ENCODE results near the gene NYNRIN. TPM values are rescaled to one million over a fixed set of nuclear protein-coding genes. Genes with fewer than 3 reads are reported as not detected.

The NYNRIN gene
- total and polyA plus RNA-seq, 2 of the 4 experiments (the other 2 are of a cell fraction) = 2.2 to 5.4 TPM

- Histone ChIP-seq H3K27me3 (ENCODE audit: control insufficient read depth, insufficient read depth, low read length) (no peaks in the 10 kb centered on the region), H4K20me1 (ENCODE audit: insufficient read depth, low read length) (no peaks in the 10 kb centered on the region), H2BK5ac (ENCODE audit: low read depth, low read length, poor library complexity, severe bottlenecking) (no peak overlapping the region), H2BK20ac (ENCODE audit: low read depth, low read length) (no peak overlapping the region), H2BK120ac (ENCODE audit: low read depth, low read length) (peak overlapping the region; percentile 38; the same call in 1 of the 2 replicates), H3K18ac (ENCODE audit: low read depth, low read length) (peak overlapping the region; percentile 41; the same call in 1 of the 2 replicates), H3K23ac (ENCODE audit: low read depth, low read length) (0 out of 2 replicates have a peak overlapping the region, but pooled peaks have one; percentile 46), H2AK5ac (ENCODE audit: low read depth, low read length) (peak overlapping the region; percentile 81; the same call in 1 of the 2 replicates), H3K79me1 (ENCODE audit: low read depth in 1 of 2, low read length in 2 of 2) (peaks cover 0 to 8% of the 10 kb centered on the region in 2 experiments; a peak in 1 of 4 replicates), H3K4ac (ENCODE audit: low read depth, low read length) (peak overlapping the region; percentile 59), H2AK9ac (replicated peaks; ENCODE audit: low read depth, low read length, poor library complexity) (peak overlapping the region; percentile 70), H3K9me3 (ENCODE audit: control insufficient read depth, insufficient read depth, low read length) (no peaks in the 10 kb centered on the region), H4K8ac (ENCODE audit: low read depth in 2 of 2, low read length in 2 of 2) (peak overlapping the region in 1 of 2 experiments; percentile 77; a peak in 2 of 4 replicates), H3K4me1 (ENCODE audit: control insufficient read depth, insufficient read depth, low read length) (peaks cover 14% of the 10 kb centered on the region), H4K5ac (ENCODE audit: low read depth, low read length) (no peak overlapping the region; the same call in 1 of the 2 replicates), H3K9ac (ENCODE audit: low read depth, low read length) (no peak overlapping the region; the same call in 1 of the 2 replicates), H3K4me3 (ENCODE audit: insufficient read depth, low read depth, low read length) (no peak overlapping the region), H4K91ac (ENCODE audit: insufficient read depth, low read depth, low read length) (peak overlapping the region; percentile 41; the same call in 1 of the 2 replicates), H2AFZ (replicated peaks; ENCODE audit: low read length, poor library complexity) (peak overlapping the region; percentile 55), H3K36me3 (ENCODE audit: control insufficient read depth, insufficient read depth, low read length) (no peaks in the 10 kb centered on the region), H3K56ac (ENCODE audit: extremely low read depth, insufficient read depth, low read length) (no peak overlapping the region), H2BK15ac (ENCODE audit: low read depth, low read length) (no peak overlapping the region; the same call in 2 of the 3 replicates), H3K4me2 (ENCODE audit: low read depth, low read length) (peak overlapping the region; percentile 80; the same call in 1 of the 2 replicates), H3K9me1 (ENCODE audit: insufficient read depth, low read length) (no peaks in the 10 kb centered on the region; the same call in 1 of the 2 replicates), H3K14ac (replicated peaks; ENCODE audit: low read depth, low read length) (0 out of 2 replicates have a peak overlapping the region, but pooled peaks have one; percentile 7), H3K27ac (ENCODE audit: insufficient read depth, low read length) (no peak overlapping the region)
- ChIA-PET POLR2A (ENCODE audit: unreplicated experiment) (no interaction called here), CTCF (interaction anchor here (1.1 kb wide), 1 partner anchor 34 kb away, joined by 6 read pairs; no protein-coding TSS in a partner anchor)
- no TSS peak for BruUV-seq (replicated peaks)
- in situ Hi-C loops (cut with MboI; ENCODE audit: low sequenced_read_pairs) = no loop called here
- ATAC-seq (ENCODE audit: low read depth) (no peak), DNase-seq (no peak)
- no CpG with 5 or more reads among the region's 6 CpGs for WGBS, 2 experiments (ENCODE audit: extremely low coverage in 2 of 2, insufficient read length in 1 of 2)
- intact Hi-C loops (cut with micrococcal nuclease) = loop anchor here (2.0 kb wide), 1 partner anchor 31 kb away; no protein-coding TSS in a partner anchor
- TF ChIP-seq RAD21 (IDR thresholded peaks at IDR 0.05; ENCODE audit: low read length) = no peak
- TF ChIP-seq FOS (IDR thresholded peaks at IDR 0.05; ENCODE audit: low read depth, low read length) = no peak
- TF ChIP-seq BHLHE40 (IDR thresholded peaks at IDR 0.05; ENCODE audit: low read depth, low read length) = no peak
- TF ChIP-seq MAFK (IDR thresholded peaks at IDR 0.05; ENCODE audit: low read depth, low read length) = no peak
- TF ChIP-seq RCOR1 (IDR thresholded peaks at IDR 0.05; ENCODE audit: insufficient replicate concordance, low read length) = no peak
- no peak for TF ChIP-seq NFE2L2 (IDR thresholded peaks at IDR 0.05; ENCODE audit: low read depth, low read length)
- TF ChIP-seq RFX5 (IDR thresholded peaks at IDR 0.05; ENCODE audit: low read depth, low read length) = no peak
- no peak for TF ChIP-seq CTCF (conservative IDR thresholded peaks at IDR 0.05; ENCODE audit: low read depth, low read length)
- TF ChIP-seq CEBPB (IDR thresholded peaks at IDR 0.05; ENCODE audit: low read depth, low read length) = no peak
- no peak for TF ChIP-seq MAZ (IDR thresholded peaks at IDR 0.05; ENCODE audit: borderline replicate concordance, low read depth, low read length)
- TF ChIP-seq MXI1 (IDR thresholded peaks at IDR 0.05; ENCODE audit: borderline replicate concordance, low read depth, low read length) = no peak
- no peak for TF ChIP-seq POLR2A (IDR thresholded peaks at IDR 0.05; ENCODE audit: low read depth, low read length)
- dilution Hi-C loops (cut with HindIII; ENCODE audit: low sequenced_read_pairs, unreplicated experiment) = no loop called here
These were observed 1.0 kb upstream of the NYNRIN start for GRCh38 chr14:24397639-24398292.

All from IMR-90 (cell line).